ENCODE results near the gene ADAM12. TPM values are rescaled to one million over a fixed set of nuclear protein-coding genes. Genes with fewer than 3 reads are reported as not detected.

Gene ADAM12
- total and polyA plus RNA-seq, 2 of the 13 experiments (the other 11 are each of a cell fraction or from before 2014, with no cell fraction given): not detected

DNA sequence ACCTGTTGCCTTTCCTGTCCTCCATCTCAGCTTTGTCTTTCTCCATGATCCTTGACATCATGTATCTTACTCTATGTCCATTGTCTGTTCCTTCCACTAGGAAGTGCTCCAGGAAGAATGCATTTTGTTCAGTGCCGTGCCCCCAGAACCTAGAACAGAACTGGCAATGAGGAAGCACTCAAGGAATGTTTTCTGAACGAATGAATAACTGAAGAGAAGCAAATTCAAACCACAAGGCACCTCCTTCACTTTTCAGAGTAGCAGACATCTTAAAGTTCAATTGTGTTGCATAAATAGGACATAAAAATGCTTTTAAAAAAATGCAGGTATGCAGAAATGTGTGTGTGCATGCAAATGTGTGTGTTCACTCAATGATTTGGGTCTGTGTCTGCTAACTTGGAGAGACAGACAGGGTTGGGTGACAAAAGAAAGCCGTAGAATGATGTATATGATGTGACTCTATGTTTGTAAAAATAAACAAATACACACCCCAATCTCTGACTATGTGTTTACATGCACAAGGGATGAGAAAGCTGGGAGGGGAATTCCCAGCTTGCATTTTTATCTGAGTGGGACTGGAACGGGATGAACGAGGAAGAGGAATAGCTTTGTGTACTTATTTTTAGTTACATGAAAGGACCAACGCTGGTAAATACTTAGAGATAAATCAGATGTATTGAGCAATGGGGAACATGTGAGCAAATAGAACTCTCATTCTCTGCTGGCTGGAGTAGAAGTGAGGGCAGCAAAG, 254.2 kb downstream of the ADAM12 start (continued):
- TF ChIP-seq, protein P1, sequence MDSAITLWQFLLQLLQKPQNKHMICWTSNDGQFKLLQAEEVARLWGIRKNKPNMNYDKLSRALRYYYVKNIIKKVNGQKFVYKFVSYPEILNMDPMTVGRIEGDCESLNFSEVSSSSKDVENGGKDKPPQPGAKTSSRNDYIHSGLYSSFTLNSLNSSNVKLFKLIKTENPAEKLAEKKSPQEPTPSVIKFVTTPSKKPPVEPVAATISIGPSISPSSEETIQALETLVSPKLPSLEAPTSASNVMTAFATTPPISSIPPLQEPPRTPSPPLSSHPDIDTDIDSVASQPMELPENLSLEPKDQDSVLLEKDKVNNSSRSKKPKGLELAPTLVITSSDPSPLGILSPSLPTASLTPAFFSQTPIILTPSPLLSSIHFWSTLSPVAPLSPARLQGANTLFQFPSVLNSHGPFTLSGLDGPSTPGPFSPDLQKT (CRISPR knock-in tag; IDR thresholded peaks at IDR 0.05; ENCODE audit: borderline replicate concordance): no peak
- TF ChIP-seq PITX1 (CRISPR knock-in tag; IDR thresholded peaks at IDR 0.05) (no peak), ATAD3A (CRISPR knock-in tag; IDR thresholded peaks at IDR 0.05) (no peak), ZNF766 (CRISPR knock-in tag; IDR thresholded peaks at IDR 0.05; ENCODE audit: borderline replicate concordance) (no peak), SIN3A (IDR thresholded peaks at IDR 0.05; ENCODE audit: borderline replicate concordance, low read depth, low read length) (no peak), TEAD2 (CRISPR knock-in tag; IDR thresholded peaks at IDR 0.05) (no peak), ZNF780A (CRISPR knock-in tag; IDR thresholded peaks at IDR 0.05) (no peak), ZNF652 (CRISPR knock-in tag; IDR thresholded peaks at IDR 0.05; ENCODE audit: borderline replicate concordance, low read depth) (no peak)

DNA sequence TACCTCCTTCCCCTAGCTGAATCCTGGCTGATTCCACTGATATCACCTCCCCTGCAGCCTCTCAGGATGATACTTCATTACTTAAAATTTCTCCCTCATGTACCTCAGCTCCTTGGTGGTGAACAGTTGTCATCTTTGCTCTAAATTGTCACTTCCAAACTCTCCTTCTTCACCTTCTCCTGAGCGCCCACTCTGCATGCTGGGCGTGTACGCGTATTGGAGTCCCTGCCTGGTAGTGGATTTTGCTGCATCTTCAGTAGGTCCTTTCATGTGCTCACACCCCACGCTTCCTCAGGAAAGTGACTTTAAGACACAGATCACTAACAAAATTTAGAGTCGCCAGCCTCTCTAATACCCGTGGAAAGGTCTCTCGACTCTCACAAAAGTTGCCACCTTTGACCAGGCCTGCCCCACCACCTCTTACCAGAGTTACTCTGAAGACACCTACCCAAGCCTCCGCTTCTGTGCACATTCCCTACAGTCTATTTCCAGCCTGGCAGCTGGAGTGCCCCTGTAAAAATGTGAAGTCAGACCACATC, 255.1 kb downstream of the ADAM12 start:
- BruUV-seq (replicated peaks): no TSS peak
- intact Hi-C loops (cut with micrococcal nuclease; ENCODE audit: unreplicated experiment): no loop called here
- no peak overlapping the region for H3K4me3 ChIP-seq (replicated peaks in 1 of 3; ENCODE audit: insufficient read depth in 1 of 3, low read depth in 2 of 3, low read length in 3 of 3)
- H3K9me3 ChIP-seq (ENCODE audit: low read length): no peaks in the 10 kb centered on the region
- peaks cover 0 to 1% of the 10 kb centered on the region in 2 experiments; a peak in 3 of 5 replicates for H3K27me3 ChIP-seq (ENCODE audit: control insufficient read depth in 1 of 2, insufficient read depth in 2 of 2, low read length in 2 of 2)
- ChIA-PET CTCF (ENCODE audit: low intra/inter-chr PET ratio, low total read pairs) (no interaction called here), POLR2A (no interaction called here)
- TF ChIP-seq FLYWCH1 (CRISPR knock-in tag; IDR thresholded peaks at IDR 0.05): no peak
- TF ChIP-seq, protein P2, sequence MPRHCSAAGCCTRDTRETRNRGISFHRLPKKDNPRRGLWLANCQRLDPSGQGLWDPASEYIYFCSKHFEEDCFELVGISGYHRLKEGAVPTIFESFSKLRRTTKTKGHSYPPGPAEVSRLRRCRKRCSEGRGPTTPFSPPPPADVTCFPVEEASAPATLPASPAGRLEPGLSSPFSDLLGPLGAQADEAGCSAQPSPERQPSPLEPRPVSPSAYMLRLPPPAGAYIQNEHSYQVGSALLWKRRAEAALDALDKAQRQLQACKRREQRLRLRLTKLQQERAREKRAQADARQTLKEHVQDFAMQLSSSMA (CRISPR knock-in tag; IDR thresholded peaks at IDR 0.05): no peak
- TF ChIP-seq NRL (CRISPR knock-in tag; IDR thresholded peaks at IDR 0.05; ENCODE audit: borderline replicate concordance): no peak
- TF ChIP-seq, protein P3, sequence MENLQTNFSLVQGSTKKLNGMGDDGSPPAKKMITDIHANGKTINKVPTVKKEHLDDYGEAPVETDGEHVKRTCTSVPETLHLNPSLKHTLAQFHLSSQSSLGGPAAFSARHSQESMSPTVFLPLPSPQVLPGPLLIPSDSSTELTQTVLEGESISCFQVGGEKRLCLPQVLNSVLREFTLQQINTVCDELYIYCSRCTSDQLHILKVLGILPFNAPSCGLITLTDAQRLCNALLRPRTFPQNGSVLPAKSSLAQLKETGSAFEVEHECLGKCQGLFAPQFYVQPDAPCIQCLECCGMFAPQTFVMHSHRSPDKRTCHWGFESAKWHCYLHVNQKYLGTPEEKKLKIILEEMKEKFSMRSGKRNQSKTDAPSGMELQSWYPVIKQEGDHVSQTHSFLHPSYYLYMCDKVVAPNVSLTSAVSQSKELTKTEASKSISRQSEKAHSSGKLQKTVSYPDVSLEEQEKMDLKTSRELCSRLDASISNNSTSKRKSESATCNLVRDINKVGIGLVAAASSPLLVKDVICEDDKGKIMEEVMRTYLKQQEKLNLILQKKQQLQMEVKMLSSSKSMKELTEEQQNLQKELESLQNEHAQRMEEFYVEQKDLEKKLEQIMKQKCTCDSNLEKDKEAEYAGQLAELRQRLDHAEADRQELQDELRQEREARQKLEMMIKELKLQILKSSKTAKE (CRISPR knock-in tag; IDR thresholded peaks at IDR 0.05; ENCODE audit: borderline replicate concordance): no peak
- TF ChIP-seq STAG1 (CRISPR knock-in tag; IDR thresholded peaks at IDR 0.05): no peak
- TF ChIP-seq RFX5 (IDR thresholded peaks at IDR 0.05; ENCODE audit: low read depth, low read length): no peak
- no peak for TF ChIP-seq GATAD2A (CRISPR knock-in tag; IDR thresholded peaks at IDR 0.05)
- TF ChIP-seq ZEB1 (IDR thresholded peaks at IDR 0.05; ENCODE audit: insufficient replicate concordance, low read depth): no peak
- no peak for TF ChIP-seq ZNF44 (CRISPR knock-in tag; IDR thresholded peaks at IDR 0.05)
- 44% methylated on average over 8 of the region's 9 CpGs for WGBS (ENCODE audit: low lambda C conversion rate)
- H3K79me2 ChIP-seq (ENCODE audit: insufficient read depth, low read length): no peaks in the 10 kb centered on the region
- no peaks in the 10 kb centered on the region for H4K20me1 ChIP-seq (ENCODE audit: insufficient read depth, low read length)
- no peak overlapping the region for H2AFZ ChIP-seq (ENCODE audit: low read length)
- no peaks in the 10 kb centered on the region for H3K4me1 ChIP-seq (ENCODE audit: insufficient read depth, low read length)
- H3K9ac ChIP-seq (ENCODE audit: insufficient read depth, low read depth, low read length): no peak overlapping the region
- in situ Hi-C loops (cut with HindIII; ENCODE audit: extremely low pct_ligation_motif_present, low pct_unique_long_range_greater_than_20kb): no loop called here
- no peak overlapping the region for H3K27ac ChIP-seq (ENCODE audit: extremely low read length, insufficient read depth, low read length)
- H3K4me2 ChIP-seq (ENCODE audit: low read depth, low read length): no peak overlapping the region
- no peaks in the 10 kb centered on the region for H3K36me3 ChIP-seq (replicated peaks in 1 of 2; ENCODE audit: control insufficient read depth in 1 of 2, insufficient read depth in 2 of 2, low read length in 2 of 2)
- no peak for ATAC-seq
- no peak for DNase-seq (ENCODE audit: low spot score)
- FAIRE-seq: no peak
